OCI-LY3 (cell line): ENCODE data around the gene RERE.

Source experiments
- H2AFZ ChIP-seq: fragments of 200-600, 300-600 bp; shearing (Covaris generic); 2 replicates; pipeline ENCODE4 v1.6.0; 2014; ENCODE audit warnings: antibody characterized with exemption, low read depth, low read length
- H3K27ac ChIP-seq: fragments of 200-600, 300-600 bp; sonication (generic); 2 replicates; pipeline ENCODE4 v1.5.1; 2014; ENCODE audit warnings: mild to moderate bottlenecking, low read length, moderate library complexity, mixed read lengths
- H3K27me3 ChIP-seq: fragments of 200-600, 300-600 bp; sonication (generic); 2 replicates; pipeline ENCODE4 v1.6.1; 2014; ENCODE audit warnings: low read depth, low read length, mixed read lengths
- H3K36me3 ChIP-seq: fragments of 200-600, 300-600 bp; sonication (generic); replicated peaks from 2 replicates; pipeline ENCODE3; 2014; ENCODE audit warnings: low read depth, low read length, mixed read lengths
- H3K4me1 ChIP-seq: fragments of 300-600, 200-600 bp; sonication (generic); 2 replicates; pipeline ENCODE4 v1.6.1; 2014; ENCODE audit warnings: low read length, mixed read lengths
- H3K4me2 ChIP-seq: fragments of 200-600, 300-600 bp; sonication (generic); 2 replicates; pipeline ENCODE4 v1.6.1; 2014; ENCODE audit warnings: low read length, mixed read lengths
- H3K4me3 ChIP-seq: fragments of 300-600, 200-600 bp; sonication (generic); 2 replicates; pipeline ENCODE4 v1.5.1; 2014; ENCODE audit warnings: antibody characterized with exemption, mild to moderate bottlenecking, low read length, moderate library complexity
- H3K79me2 ChIP-seq: fragments of 300-600, 200-600 bp; shearing (Covaris generic); 2 replicates; pipeline ENCODE4 v1.6.1; 2014; ENCODE audit warnings: mild to moderate bottlenecking, low read length, mixed read lengths
- H3K9ac ChIP-seq: fragments of 300-600, 200-600 bp; shearing (Covaris generic); 2 replicates; pipeline ENCODE4 v1.6.0; 2014; ENCODE audit warnings: mild to moderate bottlenecking, low read length, moderate library complexity
- H3K9me3 ChIP-seq: fragments of 200-600, 300-600 bp; shearing (Covaris generic); 2 replicates; pipeline ENCODE4 v1.6.1; 2014; ENCODE audit warnings: low read length, mixed read lengths; ENCODE audit not compliant: insufficient read depth
- H4K20me1 ChIP-seq: fragments of 200-600, 300-600 bp; sonication (generic); 2 replicates; pipeline ENCODE4 v1.6.1; 2016; ENCODE audit warnings: low read length, mixed read lengths; ENCODE audit not compliant: insufficient read depth
- EZH2phosphoT487 ChIP-seq: fragments of 200-600 bp; shearing (Covaris generic); IDR thresholded peaks from 2 replicates; pipeline ENCODE4 v1.6.1; 2018; ENCODE audit warnings: antibody characterized with exemption, mixed run types, low read depth
- TF ChIP-seq, protein P1 (sequence below): fragments of 200-600, 300-600 bp; sonication (generic); IDR thresholded peaks from 2 replicates; pipeline ENCODE4 v1.5.1; 2014; ENCODE audit warnings: antibody characterized with exemption, low read length, low read depth

RERE gene

DNA sequence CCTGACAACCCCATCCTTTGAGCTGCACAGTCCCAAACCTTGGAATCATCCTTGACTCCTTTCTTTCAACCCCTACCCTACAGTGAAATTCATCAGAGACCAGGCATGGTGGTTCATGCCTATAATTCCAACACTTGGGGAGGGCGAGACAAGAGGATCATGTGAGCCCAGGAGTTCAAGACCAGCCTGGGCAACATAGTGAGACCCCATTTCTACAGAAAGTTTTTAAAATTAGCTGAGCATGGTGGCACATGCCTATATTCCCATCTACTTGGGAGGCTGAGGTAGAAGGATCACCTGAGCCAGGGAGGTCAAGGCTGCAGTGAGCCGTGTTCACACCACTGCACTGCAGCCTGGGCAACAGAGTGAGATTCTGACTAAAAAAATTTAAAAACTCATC, 34.5 kb downstream of the RERE start:
- Histone ChIP-seq H3K4me3 (no peak overlapping the region), H3K4me2 (no peak overlapping the region), H4K20me1 (peaks cover under 1% of the 10 kb centered on the region; the same call in 1 of the 2 replicates), H3K9me3 (no peaks in the 10 kb centered on the region), H3K4me1 (peaks cover 5% of the 10 kb centered on the region), H3K27me3 (no peaks in the 10 kb centered on the region), H2AFZ (no peak overlapping the region), H3K36me3 (no peaks in the 10 kb centered on the region), H3K9ac (no peak overlapping the region), H3K27ac (no peak overlapping the region), H3K79me2 (no peaks in the 10 kb centered on the region)
- TF ChIP-seq, protein P1, sequence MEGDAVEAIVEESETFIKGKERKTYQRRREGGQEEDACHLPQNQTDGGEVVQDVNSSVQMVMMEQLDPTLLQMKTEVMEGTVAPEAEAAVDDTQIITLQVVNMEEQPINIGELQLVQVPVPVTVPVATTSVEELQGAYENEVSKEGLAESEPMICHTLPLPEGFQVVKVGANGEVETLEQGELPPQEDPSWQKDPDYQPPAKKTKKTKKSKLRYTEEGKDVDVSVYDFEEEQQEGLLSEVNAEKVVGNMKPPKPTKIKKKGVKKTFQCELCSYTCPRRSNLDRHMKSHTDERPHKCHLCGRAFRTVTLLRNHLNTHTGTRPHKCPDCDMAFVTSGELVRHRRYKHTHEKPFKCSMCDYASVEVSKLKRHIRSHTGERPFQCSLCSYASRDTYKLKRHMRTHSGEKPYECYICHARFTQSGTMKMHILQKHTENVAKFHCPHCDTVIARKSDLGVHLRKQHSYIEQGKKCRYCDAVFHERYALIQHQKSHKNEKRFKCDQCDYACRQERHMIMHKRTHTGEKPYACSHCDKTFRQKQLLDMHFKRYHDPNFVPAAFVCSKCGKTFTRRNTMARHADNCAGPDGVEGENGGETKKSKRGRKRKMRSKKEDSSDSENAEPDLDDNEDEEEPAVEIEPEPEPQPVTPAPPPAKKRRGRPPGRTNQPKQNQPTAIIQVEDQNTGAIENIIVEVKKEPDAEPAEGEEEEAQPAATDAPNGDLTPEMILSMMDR, result no peak
- TF ChIP-seq EZH2phosphoT487, result no peak

- no peaks in the 10 kb centered on the region for H3K36me3 ChIP-seq
- no peaks in the 10 kb centered on the region for H3K79me2 ChIP-seq
- H3K27me3 ChIP-seq, result no peaks in the 10 kb centered on the region
Measured at GRCh38 chr1:8782001-8782620, 35.3 kb downstream of the RERE start.

DNA sequence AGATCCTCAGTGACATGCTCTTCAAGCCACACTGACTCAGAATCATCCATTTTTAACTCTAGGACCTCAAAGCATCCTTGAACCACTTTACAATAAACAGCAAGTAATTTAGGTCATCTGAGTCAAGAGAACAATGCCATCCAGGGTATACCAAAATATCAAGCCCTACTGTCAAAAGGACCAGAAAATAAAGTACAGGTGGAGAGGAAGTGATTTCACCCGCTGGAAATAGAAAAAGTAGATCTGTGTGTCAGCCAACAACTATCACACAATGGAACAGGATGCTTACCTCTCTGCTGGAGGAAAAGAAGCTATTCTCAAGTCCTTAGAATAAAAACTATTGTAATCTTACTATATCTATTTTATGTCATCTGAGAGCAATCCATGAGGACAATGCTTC, 37.0 kb downstream of the RERE start:
- no peak for TF ChIP-seq EZH2phosphoT487
- TF ChIP-seq, protein P1, result no peak
- peaks cover 7% of the 10 kb centered on the region for H3K4me1 ChIP-seq
- no peak overlapping the region for H3K9ac ChIP-seq
- H3K4me2 ChIP-seq, result no peak overlapping the region
- no peak overlapping the region for H3K27ac ChIP-seq
- H3K36me3 ChIP-seq, result no peaks in the 10 kb centered on the region
- peaks cover 3% of the 10 kb centered on the region; the same call in 1 of the 2 replicates for H4K20me1 ChIP-seq
- no peaks in the 10 kb centered on the region for H3K79me2 ChIP-seq
- H3K27me3 ChIP-seq, result no peaks in the 10 kb centered on the region
- H2AFZ ChIP-seq, result no peak overlapping the region
- H3K4me3 ChIP-seq, result no peak overlapping the region
- no peaks in the 10 kb centered on the region for H3K9me3 ChIP-seq

More at GRCh38 chr1:8782001-8782620, 35.3 kb downstream of the RERE start:
- H4K20me1 ChIP-seq, result peaks cover 3% of the 10 kb centered on the region; the same call in 1 of the 2 replicates
- H3K27ac ChIP-seq, result no peak overlapping the region
- H3K4me2 ChIP-seq, result no peak overlapping the region
- H3K9ac ChIP-seq, result no peak overlapping the region
- peaks cover 7% of the 10 kb centered on the region for H3K4me1 ChIP-seq
- no peak overlapping the region for H3K4me3 ChIP-seq
- TF ChIP-seq, protein P1, result no peak
- no peak for TF ChIP-seq EZH2phosphoT487
- H2AFZ ChIP-seq, result no peak overlapping the region
- H3K9me3 ChIP-seq, result no peaks in the 10 kb centered on the region

DNA sequence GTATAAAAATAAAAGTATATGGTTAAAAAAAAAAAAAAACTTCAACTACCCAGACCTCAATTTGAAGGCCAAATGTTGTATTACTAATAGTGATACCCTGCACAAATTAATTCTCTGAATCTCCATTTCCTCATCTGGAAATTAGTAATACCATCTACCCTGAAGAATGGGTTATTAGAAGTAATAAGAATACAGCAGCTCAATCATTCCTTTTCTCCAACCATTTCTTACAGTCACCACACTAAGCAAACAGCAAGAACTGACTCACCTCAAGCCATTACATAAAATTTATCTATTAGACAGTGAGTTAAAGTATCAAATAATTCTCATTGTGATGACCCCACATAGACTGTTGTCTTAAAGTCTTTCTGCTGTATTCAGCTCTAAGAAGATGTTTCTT, 39.6 kb downstream of the RERE start:
- Histone ChIP-seq H3K4me3 (no peak overlapping the region), H3K27ac (no peak overlapping the region), H3K4me2 (no peak overlapping the region), H3K9ac (no peak overlapping the region), H4K20me1 (peaks cover 3% of the 10 kb centered on the region; the same call in 1 of the 2 replicates), H3K27me3 (no peaks in the 10 kb centered on the region), H3K4me1 (peaks cover 7% of the 10 kb centered on the region), H3K9me3 (no peaks in the 10 kb centered on the region), H2AFZ (no peak overlapping the region), H3K79me2 (no peaks in the 10 kb centered on the region), H3K36me3 (no peaks in the 10 kb centered on the region)
- TF ChIP-seq, protein P1, result no peak
- TF ChIP-seq EZH2phosphoT487, result no peak
